ENCODE data around the gene MICOS13.

DNA sequence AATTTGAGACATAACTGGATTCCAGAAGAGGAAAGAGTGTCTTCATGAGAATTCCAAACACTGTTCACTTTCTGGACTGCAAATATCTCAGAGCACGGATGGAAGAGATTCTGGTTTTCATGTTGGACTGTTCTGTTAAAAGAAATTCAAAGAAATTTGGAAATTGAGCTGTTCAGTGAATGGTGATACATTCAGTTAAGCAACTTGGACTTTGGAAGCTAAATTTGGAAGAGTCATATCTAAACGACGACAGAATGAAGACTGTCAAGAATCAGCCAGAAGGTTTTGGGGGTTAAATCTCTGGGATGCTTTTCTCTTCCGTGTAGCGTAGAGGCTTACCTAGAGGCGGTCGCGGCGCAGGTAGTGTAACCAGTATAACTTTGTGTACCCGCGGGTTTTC is 31.9 kb downstream of the MICOS13 start:
- TF ChIP-seq, protein P1, sequence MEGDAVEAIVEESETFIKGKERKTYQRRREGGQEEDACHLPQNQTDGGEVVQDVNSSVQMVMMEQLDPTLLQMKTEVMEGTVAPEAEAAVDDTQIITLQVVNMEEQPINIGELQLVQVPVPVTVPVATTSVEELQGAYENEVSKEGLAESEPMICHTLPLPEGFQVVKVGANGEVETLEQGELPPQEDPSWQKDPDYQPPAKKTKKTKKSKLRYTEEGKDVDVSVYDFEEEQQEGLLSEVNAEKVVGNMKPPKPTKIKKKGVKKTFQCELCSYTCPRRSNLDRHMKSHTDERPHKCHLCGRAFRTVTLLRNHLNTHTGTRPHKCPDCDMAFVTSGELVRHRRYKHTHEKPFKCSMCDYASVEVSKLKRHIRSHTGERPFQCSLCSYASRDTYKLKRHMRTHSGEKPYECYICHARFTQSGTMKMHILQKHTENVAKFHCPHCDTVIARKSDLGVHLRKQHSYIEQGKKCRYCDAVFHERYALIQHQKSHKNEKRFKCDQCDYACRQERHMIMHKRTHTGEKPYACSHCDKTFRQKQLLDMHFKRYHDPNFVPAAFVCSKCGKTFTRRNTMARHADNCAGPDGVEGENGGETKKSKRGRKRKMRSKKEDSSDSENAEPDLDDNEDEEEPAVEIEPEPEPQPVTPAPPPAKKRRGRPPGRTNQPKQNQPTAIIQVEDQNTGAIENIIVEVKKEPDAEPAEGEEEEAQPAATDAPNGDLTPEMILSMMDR (tag by site-specific recombination; IDR thresholded peaks at IDR 0.05), result no peak
- TF ChIP-seq, protein P2, sequence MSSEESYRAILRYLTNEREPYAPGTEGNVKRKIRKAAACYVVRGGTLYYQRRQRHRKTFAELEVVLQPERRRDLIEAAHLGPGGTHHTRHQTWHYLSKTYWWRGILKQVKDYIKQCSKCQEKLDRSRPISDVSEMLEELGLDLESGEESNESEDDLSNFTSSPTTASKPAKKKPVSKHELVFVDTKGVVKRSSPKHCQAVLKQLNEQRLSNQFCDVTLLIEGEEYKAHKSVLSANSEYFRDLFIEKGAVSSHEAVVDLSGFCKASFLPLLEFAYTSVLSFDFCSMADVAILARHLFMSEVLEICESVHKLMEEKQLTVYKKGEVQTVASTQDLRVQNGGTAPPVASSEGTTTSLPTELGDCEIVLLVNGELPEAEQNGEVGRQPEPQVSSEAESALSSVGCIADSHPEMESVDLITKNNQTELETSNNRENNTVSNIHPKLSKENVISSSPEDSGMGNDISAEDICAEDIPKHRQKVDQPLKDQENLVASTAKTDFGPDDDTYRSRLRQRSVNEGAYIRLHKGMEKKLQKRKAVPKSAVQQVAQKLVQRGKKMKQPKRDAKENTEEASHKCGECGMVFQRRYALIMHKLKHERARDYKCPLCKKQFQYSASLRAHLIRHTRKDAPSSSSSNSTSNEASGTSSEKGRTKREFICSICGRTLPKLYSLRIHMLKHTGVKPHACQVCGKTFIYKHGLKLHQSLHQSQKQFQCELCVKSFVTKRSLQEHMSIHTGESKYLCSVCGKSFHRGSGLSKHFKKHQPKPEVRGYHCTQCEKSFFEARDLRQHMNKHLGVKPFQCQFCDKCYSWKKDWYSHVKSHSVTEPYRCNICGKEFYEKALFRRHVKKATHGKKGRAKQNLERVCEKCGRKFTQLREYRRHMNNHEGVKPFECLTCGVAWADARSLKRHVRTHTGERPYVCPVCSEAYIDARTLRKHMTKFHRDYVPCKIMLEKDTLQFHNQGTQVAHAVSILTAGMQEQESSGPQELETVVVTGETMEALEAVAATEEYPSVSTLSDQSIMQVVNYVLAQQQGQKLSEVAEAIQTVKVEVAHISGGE (tag by site-specific recombination; conservative IDR thresholded peaks at IDR 0.05; ENCODE audit: low read depth), result no peak
- TF ChIP-seq ZNF654 (tag by site-specific recombination; IDR thresholded peaks at IDR 0.05; ENCODE audit: low read depth) (no peak), KLF16 (tag by site-specific recombination; IDR thresholded peaks at IDR 0.05) (no peak), ZNF792 (tag by site-specific recombination; IDR thresholded peaks at IDR 0.05) (no peak), IKZF3 (tag by site-specific recombination; IDR thresholded peaks at IDR 0.05) (no peak), ZNF426 (tag by site-specific recombination; IDR thresholded peaks at IDR 0.05) (no peak), ZNF561 (tag by site-specific recombination; IDR thresholded peaks at IDR 0.05; ENCODE audit: borderline replicate concordance) (no peak), ZNF138 (tag by site-specific recombination; IDR thresholded peaks at IDR 0.05; ENCODE audit: borderline replicate concordance) (no peak), ZNF302 (tag by site-specific recombination; IDR thresholded peaks at IDR 0.05; ENCODE audit: low read depth) (no peak), ZFP3 (tag by site-specific recombination; IDR thresholded peaks at IDR 0.05; ENCODE audit: low read depth) (no peak)
- TF ChIP-seq, protein P3, sequence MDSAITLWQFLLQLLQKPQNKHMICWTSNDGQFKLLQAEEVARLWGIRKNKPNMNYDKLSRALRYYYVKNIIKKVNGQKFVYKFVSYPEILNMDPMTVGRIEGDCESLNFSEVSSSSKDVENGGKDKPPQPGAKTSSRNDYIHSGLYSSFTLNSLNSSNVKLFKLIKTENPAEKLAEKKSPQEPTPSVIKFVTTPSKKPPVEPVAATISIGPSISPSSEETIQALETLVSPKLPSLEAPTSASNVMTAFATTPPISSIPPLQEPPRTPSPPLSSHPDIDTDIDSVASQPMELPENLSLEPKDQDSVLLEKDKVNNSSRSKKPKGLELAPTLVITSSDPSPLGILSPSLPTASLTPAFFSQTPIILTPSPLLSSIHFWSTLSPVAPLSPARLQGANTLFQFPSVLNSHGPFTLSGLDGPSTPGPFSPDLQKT (IDR thresholded peaks at IDR 0.05; ENCODE audit: borderline replicate concordance, low read depth, low read length), result no peak
- TF ChIP-seq, protein P4, sequence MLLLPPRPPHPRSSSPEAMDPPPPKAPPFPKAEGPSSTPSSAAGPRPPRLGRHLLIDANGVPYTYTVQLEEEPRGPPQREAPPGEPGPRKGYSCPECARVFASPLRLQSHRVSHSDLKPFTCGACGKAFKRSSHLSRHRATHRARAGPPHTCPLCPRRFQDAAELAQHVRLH (tag by site-specific recombination; IDR thresholded peaks at IDR 0.05), result no peak
- TF ChIP-seq, protein P5, sequence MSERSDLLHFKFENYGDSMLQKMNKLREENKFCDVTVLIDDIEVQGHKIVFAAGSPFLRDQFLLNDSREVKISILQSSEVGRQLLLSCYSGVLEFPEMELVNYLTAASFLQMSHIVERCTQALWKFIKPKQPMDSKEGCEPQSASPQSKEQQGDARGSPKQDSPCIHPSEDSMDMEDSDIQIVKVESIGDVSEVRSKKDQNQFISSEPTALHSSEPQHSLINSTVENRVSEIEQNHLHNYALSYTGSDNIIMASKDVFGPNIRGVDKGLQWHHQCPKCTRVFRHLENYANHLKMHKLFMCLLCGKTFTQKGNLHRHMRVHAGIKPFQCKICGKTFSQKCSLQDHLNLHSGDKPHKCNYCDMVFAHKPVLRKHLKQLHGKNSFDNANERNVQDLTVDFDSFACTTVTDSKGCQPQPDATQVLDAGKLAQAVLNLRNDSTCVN (tag by site-specific recombination; optimal IDR thresholded peaks at IDR 0.05), result no peak

Measured in HEK293 (cell line).